Measurements from ENCODE around the gene GANAB.

GRCh38 chr11:62603072-62603408, 43.4 kb downstream of the GANAB start:
- TF ChIP-seq CTCF (IDR thresholded peaks at IDR 0.05; ENCODE audit: insufficient read depth, low read depth, low read length) = no peak
- TF ChIP-seq EZH2 (IDR thresholded peaks at IDR 0.05; ENCODE audit: insufficient read depth, low read length) = no peak
